ENCODE results near the gene ANKHD1.

Gene ANKHD1

DNA sequence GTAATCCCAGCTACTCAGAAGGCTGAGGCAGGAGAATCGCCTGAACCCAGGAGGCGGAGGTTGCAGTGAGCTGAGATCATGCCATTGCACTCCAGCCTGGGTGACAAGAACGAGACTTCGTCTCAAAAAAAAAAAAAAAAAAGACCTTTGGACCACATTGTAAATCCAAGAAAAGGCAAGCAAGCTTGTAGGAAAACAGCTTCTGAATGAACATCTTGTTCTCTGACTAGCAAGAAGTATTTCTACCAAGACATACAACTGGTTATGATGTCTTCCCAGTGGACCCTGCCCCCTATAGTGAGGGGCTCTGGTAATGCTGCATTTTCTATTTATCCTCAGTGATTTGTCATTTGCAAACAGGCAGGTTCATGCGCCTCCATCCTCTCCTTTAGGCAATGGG, 141.3 kb downstream of the ANKHD1 start:
- no peak for DNase-seq (ENCODE audit: low read depth in 2 of 2)

DNA sequence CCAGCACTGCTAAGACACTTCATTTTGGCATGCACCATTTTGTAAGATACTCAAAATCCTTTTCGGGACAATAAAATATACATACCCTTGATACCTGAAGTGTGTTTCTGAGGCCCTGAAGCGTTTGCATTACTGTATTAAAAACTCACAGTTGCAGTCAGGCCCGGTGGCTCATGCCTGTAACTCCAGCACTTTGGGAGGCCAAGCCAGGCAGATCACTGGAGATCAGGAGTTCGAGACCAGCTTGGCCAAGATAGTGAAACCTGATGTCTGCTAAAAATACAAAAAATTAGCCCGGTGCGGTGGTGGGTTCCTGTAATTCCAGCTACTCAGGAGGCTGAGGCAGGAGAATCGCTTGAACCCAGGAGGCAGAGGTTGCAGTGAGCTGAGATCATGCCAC, 143.4 kb downstream of the ANKHD1 start:
- no peak for DNase-seq (ENCODE audit: low read depth in 2 of 2)

DNA sequence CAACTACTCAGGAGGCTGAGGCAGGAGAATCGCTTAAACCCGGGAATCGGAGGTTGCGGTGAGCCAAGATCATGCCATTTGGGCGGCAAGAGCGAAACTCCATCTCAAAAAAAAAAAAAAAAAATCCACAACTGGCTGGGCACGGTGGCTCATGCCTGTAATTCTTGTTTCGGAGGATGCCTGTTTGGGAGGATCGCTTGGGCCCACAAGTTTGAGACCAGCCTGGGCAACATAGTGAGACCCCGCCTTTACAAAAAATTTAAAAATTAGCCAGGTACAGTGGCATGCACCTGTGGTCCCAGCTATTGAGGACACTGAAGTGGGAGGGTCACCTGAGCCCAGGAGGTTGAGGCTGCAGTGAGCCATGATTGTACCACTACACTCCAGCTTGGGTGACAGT, 144.0 kb downstream of the ANKHD1 start:
- no peak for DNase-seq (ENCODE audit: low read depth in 2 of 2)

DNA sequence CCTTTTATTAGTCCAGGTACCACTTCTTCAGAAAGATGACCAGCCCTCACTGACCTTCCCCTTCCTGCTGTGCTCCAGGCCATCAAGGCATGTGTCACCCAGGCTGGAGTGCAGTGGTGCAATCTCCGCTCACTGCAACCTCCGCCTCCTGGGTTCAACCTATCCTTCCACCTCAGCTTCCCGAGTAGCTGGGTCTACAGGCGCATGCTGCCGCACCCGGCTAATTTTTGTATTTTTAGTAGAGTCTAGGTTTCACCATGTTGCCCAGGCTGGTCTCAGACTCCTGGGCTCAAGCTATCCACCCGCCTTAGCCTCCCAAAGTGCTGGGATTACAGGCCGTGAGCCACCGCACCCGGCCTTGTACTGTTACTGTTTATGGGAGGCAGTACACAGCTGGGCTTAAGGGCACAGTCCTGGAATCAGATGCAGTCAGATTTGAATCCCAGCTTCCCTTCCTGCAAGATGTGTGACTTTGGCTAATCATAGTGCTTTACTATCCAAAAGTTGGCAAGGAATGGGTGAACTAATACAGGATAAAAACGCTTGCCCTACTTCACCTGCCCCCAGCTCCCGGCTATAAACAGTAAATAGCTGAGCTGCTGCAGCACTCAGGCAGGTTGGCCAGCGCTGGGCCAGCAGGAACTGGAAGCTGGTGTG, 145.3 kb downstream of the ANKHD1 start:
- no peak for DNase-seq (ENCODE audit: low read depth in 2 of 2)

DNA sequence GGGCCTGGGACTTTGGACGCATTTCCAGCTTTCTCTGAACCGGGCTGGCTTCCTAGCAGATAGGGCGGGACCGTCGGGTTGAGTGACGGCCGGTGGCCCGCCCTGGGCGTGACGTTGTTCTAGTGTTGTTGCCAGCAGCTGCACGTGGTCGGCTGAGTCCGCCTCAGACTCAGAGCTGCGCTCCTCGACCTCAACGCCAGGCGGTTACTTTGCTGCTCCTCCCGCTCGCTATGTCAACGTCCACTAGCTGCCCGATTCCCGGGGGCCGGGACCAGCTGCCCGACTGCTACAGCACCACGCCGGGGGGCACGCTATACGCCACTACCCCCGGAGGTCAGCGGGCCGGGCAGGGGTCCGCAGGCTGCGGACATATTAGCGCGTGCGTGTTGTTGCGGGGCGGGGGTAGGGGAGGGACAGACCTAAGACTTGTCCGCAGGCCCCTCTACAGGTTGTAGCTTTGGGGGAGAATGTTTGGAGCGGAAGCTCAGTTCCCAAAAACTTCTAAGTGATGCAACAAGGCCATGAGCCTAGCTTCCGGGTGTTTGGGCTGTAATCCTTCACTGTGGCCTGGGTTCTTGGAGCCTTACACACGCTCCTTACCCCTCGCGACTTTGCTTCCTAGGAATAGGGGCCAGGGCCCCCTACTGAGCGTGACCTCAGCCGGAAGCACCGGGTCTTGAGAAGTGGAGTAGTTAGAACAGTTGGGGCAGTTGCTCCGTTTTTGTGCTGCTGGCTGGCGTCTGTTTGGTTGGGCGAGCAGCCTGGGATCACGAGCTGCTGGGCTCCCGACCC, 146.1 kb downstream of the ANKHD1 start, which contains the start of gene EIF4EBP3:
EIF4EBP3 (plus strand) TSS at position 155 of the 792 bp plus-strand sequence; CDS start at position 231, 76 bp downstream.
- DNase-seq (ENCODE audit: low read depth in 2 of 2) = peak; percentile 75 to 81

DNA sequence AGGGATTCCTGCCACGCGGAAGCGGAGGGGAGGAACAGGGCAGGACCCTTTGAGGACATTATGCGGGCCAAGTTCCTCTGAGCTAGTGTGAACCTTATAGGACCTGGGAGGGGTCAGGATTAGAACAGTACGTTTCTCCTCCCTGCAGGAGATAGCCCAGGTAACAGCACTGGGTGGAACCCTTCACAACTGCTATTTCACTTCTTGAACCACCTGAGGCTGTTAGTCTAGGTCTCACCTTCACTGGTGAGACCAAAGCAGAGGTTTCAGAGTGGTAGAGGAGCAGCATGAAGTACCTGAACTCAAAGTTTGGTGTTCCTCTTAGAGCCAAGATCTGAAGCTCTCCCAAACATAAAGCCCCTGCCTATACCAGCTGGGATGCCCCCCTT, 146.7 kb downstream of the ANKHD1 start:
- no peak for DNase-seq (ENCODE audit: low read depth in 2 of 2)

DNA sequence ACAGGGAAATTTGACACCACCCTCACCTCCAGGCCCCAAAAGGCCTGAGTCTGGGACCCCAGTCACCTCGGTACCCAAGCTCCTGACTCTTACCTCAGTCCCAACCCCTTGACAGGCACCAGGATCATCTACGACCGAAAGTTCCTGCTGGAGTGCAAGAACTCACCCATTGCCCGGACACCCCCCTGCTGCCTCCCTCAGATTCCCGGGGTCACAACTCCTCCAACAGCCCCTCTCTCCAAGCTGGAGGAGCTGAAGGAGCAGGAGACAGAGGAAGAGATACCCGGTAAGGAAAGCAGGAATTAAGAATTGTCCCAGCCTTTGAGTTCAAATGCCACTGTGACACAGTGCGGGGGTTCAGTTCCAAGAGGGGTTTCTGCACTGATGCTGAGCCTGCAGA, 147.2 kb downstream of the ANKHD1 start:
- no peak for DNase-seq (ENCODE audit: low read depth in 2 of 2)

DNA sequence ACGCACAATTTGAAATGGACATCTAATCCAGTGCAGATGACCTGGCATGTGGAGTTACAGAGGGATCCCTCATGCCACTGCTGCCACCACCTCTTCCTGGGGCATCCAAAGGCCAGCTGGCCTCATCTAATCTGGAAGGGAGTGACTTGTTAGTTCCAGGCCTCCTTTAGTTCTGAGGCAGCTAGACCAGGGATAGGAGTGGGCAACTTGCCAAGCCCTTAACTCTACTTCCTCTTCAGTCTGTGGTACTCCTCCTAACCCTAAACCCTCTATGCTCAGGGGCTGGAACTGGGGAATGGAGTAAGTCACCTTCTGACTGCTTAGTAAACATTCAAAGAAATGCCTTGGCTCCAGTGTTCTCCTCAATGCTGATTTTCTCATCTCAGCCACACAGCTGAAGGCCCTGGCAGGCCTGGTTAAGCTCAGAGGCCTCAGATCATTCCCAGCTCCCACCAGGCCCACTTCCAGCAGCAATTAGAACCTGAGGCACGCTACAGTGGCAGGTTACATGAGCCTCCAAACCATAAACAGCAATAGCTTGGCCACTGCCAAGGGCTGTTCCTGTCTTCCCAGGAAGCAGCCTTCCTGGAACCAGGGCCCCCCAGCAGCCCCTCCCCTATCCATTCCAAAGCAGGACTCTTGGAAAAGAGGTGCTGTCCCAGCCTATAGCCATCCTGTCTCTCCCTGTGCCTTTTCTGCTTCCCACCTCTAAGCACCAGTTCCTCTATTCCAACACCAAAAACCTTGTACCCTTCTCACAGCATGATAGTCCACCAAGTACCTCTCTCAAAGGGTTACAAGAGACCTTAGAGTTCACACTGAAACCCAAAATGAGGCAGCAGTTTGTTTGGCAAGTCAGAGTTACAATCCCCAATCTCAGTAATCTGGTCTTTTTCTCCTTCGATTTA, 147.9 kb downstream of the ANKHD1 start:
- no peak for DNase-seq (ENCODE audit: low read depth in 2 of 2)

DNA sequence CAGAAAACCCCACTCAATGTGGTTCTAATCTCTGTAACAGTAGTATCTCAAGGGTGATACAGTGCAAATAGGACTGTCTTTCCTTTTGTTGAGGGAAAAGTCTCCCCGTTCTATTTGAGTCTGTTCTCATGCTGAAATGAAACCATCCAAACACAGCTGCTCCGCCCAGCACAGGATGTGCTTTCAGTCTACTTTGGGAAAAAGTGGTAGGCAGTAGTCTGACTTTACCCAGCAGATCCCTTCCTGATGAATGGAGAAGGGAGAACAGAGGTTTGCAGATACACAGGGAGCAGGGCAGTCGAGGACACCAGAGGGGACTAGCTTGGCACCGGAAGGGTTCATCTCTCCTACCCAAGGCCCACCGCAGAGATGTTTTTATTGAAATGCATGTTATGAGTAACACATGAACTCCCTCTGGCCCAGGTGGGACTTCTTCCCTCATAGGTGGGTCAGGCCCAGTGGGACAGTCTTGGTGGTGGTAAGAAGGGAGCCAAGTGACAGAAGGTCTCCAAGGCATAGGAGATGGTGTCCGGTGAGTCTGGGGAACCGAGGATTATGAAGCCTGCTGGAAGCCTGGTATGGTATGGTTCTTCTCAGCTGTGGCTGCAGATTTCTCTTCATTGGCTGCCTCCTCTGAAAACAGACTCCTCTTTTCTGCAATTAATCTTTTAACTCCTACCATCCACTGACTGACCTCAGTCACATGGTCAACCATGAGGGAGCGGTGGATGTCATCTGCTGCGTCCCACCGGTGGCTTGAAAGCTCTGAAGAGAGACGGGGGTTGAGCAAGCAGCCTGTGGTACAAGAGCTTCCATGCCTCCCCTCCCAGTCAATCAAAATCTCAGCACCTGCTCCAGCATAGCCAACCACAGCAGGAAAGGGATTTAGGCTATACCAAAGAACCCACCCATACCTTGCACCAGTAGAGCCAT, 148.8 kb downstream of the ANKHD1 start:
- DNase-seq (ENCODE audit: low read depth in 2 of 2) = no peak

DNA sequence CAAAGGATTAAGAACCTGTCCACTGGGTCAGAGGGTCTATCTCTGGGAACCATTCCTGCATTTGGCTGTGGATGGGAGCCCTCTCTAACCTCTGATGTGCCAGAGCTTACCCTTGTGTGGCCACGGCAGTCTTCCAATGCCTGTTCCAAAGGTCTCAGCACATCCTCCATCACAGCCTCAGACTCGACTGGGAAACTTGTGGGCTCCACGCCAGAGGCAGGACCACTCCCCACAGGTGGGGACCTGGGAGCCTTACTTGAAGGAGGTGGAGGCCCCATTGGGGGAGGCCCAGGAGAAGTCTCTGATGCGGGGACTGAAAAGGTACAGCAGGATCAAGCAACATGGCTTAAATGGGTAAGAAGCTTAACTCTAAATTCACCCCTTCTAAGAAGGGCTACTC, 150.2 kb downstream of the ANKHD1 start:
- DNase-seq (ENCODE audit: low read depth in 2 of 2) = no peak

DNA sequence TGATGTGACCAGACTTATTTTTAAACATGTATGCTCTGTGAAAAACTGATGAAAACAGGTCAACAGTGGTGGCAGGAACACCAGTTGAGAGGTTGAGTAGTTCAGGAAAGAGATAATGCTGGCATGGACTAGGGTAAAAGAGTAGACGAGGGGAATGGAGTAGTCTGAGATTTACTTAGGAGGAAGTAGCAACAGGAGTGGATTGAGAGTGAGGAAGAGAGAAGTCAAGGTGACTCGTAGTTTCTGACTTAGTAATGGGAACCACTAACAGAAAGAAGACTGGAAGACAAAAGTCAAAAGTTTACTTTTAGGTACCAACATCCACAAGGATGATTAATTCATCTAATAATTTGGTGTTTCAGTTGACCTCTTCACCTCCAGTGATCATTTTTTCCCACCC, 152.0 kb downstream of the ANKHD1 start:
- DNase-seq (ENCODE audit: low read depth in 2 of 2) = no peak

DNA sequence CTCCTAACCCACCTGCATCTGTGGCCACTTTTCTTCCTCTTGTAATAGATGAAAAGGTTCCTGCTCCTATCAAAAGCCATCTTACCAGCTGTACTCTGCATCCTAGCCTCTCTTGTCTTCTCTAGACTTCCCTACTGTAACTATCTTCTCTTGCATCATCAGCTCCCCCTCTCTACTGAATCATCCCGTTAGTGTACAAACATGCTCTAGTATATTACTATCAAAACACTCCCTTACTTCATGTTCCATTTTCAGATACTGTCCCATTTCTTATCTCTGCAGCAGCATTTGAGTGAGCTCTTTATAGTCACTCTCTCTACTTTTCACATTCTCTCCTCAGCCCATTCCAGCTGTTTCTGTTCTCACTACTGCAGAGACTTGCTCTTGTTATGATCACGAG, 152.8 kb downstream of the ANKHD1 start:
- DNase-seq (ENCODE audit: low read depth in 2 of 2) = no peak

DNA sequence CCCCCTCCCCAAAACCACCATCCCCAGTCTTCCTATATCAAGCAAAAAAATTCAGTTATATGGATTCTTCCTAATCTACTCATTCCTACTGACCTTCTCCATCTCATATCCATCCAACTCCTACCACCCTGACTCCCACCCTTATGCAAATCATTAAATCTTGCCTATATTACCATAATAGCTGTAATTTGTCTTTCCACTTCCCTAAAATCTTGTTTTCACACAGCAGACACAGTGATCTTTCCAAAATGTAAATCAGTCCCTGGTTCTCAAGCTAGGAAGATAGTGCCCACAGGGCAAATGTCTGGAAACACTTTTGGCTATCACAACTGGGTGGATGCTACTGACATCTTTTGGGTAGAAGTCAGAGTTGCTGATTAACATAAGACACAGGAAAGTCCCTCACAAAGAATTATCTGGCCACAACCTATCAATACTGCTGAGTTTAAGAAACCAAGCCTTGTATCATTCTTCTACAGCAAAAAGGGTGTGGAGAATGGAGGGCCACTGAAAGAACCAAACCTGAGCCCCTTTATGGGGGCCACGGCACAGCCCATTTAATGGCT, 154.2 kb downstream of the ANKHD1 start:
- no peak for DNase-seq (ENCODE audit: low read depth in 2 of 2)

DNA sequence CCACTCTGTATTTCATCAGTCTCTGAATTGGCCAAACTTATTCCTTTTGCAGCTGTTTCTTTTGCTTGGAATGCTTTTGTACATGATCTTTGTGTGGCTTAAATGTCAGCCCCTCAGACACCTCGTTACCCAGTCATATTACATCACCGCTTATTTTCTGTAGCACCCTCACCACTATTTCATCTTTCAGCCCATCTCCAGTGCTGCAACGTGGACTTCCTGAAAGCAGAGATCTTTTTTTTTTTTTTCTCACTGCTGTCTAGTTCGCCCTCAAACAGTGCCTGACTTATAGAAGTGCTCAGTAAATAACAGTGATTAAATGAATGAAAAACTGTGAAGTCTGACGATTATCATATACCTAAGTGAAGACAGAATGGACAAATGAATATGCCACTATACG, 154.8 kb downstream of the ANKHD1 start:
- DNase-seq (ENCODE audit: low read depth in 2 of 2) = no peak

DNA sequence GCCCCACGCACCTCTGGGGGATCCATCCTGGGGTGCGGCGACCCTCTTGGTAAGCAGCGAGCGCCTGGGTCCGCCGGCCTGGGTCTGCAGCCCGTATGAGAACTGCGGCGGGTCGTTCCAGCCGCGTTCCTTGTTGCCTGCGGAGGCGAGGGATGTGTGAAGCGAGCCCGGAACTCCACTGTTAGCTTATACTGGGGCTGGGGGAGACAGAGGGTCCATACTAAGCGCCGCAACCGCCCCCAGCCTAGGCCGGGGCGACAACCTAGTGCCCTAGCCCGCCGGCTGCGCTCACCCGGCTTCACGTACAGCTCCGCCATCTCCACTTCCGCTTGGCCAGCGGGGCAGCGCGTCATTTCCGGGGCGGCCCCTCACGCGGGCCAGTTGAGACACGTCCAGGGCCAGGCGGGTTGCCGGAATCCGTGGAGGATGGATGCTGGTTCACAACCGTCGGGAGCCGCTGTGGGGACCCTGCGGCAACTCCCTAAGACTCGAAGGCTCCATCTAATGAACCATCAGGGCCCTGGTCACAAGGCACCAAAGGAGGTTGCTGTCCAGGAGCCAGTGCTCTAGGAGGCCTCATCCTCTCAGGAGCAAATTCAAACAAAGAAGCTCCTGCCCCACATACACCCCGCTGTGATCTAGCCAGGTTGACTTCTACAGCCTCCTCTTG, 155.6 kb downstream of the ANKHD1 start, which contains the start of gene SRA1:
SRA1 (minus strand) TSS at position 338 of the 670 bp plus-strand sequence; CDS start at position 317, 21 bp downstream.
- DNase-seq (ENCODE audit: low read depth in 2 of 2) = peak; percentile 84 to 87

DNA sequence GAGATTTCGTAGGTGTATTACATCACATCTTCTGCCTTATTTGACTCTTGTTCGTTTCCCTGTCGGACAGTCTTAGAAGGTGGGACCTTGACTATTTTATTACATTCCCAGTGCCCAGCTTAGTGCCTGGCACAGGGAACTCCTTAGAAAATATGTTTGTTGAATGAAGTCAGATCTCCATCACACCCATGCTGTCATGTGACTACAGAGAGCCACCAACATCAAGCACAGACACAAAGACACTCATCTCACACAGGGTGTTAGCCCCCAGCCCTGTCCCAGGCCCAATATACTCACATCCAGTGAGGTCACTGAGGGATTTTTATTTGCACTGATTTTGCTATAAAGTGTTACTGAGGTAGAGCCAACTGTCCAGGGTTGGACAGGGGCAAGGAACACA, 156.3 kb downstream of the ANKHD1 start:
- no peak for DNase-seq (ENCODE audit: low read depth in 2 of 2)

DNA sequence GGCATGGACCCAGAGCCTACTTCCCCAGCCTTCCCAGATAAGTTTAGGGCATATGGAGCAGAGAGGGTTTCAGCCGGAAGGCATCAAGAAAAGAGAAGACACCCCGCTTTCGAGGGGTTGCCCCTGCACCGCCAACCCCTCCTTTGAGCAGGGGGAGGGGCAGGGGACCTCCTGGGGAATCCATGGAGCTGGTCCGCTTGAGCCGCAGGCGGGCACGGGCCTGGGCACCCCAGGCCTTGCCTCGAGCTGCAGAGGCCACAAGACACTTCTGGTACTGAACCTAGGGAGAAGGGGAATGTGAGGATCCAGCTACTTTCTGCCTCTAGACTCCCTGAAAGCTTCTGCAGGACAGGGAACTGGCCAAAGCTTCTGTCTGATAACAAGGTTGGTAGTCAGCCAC, 156.9 kb downstream of the ANKHD1 start:
- no peak for DNase-seq (ENCODE audit: low read depth in 2 of 2)

DNA sequence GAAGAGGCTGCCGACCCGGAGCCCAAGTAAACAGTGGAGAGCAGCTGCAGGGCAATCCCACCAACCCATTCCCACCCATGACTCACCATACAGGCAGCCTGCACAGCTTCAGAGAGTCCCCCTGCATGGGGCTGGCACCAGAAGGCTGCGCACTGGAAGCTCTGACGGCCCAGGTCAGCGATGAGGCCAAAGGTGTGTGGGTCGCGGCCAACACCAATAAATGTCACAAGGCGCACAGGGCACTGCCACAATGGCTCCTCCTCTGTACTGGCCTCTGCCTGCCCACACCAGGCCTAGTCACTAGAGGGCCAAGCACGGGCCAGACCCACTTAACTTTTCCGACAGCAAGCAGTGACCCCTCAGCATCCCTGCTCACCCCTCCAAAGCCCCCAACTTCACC, 158.6 kb downstream of the ANKHD1 start:
- no peak for DNase-seq (ENCODE audit: low read depth in 2 of 2)

DNA sequence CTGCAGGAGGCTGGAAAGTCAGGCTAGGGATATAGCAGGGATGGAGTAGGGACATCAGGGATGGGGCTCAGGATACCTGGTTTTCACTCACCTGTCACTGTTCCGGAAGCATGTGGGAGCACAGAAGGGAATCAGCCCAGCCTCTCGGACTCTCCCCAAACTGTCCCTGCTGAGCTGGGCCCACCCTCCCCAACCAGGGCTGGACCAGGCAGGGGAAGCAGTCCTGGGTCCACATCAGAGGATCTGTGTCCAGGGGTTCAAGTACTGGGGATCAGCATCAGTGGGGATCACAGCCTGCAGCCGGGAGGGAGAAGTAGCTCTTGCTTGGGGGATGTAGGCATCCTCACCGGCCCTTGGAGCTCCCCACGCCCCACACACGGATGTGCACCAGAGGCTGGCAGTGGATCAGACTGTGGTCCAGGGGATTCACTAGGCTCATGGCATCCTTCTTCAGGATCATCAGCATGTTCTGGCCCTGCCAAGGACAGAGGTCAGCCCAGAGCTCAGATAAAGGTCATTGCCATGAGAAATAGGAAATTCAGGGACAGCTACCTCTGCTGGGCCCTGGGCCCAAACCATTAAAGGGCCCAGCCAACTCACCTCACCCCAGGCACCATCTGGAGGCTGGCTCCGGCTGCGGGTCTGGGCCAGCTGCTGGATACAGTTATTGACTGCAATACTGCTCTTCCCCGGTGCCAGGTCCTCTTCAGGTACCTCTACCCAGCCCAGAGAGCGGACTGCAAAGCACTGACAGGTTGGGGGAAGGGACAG, 160.3 kb downstream of the ANKHD1 start:
- DNase-seq (ENCODE audit: low read depth in 2 of 2) = no peak

Data from stimulated activated CD8-positive, alpha-beta memory T cell treated with anti-CD3 and anti-CD28 coated beads, Interleukin-2, amount 100 ng/mL, for 48 hours (primary cell).